Stimulated activated CD8-positive, alpha-beta memory T cell treated with anti-CD3 and anti-CD28 coated beads, Interleukin-15, amount 100 ng/mL, for 1 hour (primary cell): Measurements from ENCODE around the gene SYF2.

Source experiments
- DNase-seq: peaks from one replicate; pipeline ENCODE4 v3.0.0-alpha.2; 2020; ENCODE audit warnings: low read depth

Gene SYF2

DNA sequence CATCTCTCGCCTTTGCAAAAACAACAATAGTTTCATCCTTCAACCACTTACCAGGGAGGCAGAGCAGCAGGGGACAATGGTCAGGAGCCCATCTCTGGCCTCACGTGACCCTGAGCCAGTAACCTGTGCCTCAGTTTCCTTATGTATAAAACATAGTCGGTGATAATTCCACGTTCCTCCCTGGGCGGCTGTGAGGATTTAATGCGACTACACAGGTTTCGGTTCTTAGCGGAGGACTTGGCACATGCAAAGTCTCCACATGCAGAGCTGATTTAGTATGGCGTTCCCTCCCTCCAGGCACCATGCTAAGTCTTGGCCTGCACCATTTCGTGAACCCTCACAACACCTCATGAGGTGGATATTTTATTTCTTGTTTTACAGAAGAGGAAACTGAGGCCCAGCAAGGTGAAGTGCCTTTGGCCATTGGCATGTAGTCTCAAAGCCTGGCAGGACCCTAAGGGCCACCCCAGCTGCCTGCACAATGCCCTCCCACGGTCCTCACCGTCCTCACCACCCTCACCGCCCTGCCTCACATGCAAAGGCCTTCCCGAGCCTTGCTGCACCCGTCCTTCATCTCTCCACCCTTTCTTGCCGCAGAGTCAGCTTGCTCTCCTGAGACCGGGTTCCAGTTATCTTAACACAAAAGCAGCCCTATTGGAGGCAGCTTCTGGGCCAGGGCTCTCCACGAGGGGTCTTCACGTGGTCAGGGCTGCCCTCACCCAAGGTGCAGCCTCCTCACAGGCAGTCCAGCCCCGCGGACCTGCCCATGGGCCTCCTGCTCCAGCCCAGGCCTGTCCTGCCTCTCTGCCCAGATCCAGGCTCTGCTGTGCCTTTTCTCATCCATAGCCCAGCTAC is 48.9 kb downstream of the SYF2 start:
- DNase-seq: no peak

DNA sequence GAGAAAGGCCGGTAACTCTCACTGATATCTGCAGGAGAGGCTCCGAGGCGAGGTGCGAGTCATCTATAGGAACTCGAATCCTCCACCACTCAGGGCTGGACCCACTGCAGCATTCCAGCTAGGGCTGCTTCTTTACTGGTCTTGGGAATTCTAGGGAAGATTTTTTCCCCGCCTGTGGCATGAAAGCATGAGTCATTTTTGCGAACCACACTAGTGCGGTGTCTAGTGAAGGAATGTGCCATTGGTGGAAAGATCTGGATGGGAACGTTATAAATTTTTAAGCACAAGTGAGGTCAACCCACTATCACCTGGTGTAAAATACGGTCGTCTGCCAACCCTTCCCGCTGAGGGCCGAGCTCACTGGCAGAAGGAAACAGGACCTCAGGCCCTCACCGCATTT is 49.7 kb downstream of the SYF2 start:
- DNase-seq: no peak

- DNase-seq: no peak
Observed at GRCh38 chr1:25180996-25181395, 51.3 kb downstream of the SYF2 start.

- no peak for DNase-seq
Observed at GRCh38 chr1:25178917-25179561, 53.3 kb downstream of the SYF2 start.

- DNase-seq: no peak
Observed at GRCh38 chr1:25174730-25175612, 57.3 kb downstream of the SYF2 start.

DNA sequence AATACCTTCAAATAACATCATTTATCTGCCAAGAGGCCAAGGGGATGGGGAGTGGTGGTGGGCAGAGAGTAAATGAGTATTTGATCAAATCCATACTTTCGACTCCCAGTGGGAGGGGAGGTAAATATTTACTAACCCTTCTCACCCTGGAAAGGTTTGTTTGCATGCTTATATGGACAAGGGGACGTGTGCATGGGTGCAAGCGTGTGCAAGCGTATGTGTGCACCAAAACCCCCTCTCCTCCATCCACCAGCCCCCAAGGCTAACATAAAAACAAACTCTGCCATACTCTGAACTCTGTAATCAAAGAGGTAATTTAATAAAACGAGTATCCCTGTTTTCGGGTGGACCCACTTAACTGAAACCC is 58.0 kb downstream of the SYF2 start:
- DNase-seq: no peak

DNA sequence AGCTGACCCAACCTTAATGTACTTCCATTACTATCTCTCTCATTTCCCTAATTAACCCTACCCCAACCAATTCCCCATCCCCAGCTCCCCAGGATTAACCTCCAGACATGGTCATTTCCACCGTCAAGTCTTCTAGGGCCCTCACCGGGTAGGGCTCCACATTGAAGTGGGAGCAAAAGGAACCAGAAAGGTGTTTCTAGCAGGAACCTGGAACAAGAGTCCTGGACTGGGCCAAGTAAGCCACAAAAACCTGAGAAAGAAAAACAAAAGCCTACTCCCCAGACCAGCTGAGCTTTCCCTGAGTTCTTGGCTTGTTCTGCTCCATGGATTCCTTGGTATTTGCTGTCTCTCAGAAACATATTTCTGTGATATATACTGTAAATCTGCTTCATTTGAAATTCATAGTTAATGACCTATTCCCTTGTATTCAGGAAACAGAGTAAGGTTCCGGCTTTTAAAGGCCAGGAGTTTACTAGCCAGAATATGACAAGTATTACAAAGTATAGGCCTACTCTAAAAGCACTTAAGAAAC is 58.4 kb downstream of the SYF2 start:
- no peak for DNase-seq
